Measurements from ENCODE around the gene TBC1D22A.

The TBC1D22A gene

GRCh38 chr22:47199979-47200272 lies 437.5 kb downstream of the TBC1D22A start:
- DNase-seq = peak in 1 of 2 donors; percentile 9

DNA sequence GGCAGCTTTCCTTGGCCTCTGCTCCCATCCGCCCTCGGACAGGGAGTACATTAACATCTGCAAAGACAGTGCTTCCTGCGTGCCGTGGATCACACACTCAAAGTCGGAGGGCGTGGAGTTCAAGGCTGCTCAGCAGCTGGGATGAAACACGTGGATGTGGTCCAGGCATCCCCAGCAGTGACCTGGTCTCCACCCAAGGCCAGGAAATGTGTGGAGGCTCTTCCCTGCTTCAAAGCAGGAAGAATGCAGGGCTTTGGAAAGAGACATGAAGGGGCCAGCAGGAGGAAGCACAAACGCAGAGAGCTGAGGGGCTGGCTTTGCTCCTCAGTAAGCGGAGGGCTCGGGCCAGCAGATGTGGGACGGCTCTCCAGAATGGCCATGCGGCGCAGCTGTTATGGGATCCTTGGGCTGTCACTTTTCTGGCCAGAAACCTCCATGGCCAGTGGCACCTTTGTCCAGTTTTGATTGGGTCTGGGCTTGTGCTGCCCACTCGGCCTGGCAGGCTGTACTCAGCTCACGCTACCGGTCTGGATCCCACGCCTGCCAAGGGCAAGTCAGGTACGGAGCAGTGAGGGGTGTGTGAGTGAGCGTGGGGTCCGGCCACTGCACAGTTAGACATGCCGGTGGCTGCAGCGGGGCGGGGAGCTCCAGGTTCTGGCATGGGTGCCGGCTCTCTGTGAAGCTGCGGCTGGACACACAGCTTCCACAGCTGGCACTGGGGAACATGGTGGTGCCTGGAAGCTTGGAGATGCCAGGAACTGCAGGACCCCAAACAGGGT lies 438.0 kb downstream of the TBC1D22A start:
- peak in 1 of 2 donors; percentile 8 for DNase-seq

GRCh38 chr22:47201186-47201995 lies 438.9 kb downstream of the TBC1D22A start:
- peak in 1 of 2 donors; percentile 6 for DNase-seq

DNA sequence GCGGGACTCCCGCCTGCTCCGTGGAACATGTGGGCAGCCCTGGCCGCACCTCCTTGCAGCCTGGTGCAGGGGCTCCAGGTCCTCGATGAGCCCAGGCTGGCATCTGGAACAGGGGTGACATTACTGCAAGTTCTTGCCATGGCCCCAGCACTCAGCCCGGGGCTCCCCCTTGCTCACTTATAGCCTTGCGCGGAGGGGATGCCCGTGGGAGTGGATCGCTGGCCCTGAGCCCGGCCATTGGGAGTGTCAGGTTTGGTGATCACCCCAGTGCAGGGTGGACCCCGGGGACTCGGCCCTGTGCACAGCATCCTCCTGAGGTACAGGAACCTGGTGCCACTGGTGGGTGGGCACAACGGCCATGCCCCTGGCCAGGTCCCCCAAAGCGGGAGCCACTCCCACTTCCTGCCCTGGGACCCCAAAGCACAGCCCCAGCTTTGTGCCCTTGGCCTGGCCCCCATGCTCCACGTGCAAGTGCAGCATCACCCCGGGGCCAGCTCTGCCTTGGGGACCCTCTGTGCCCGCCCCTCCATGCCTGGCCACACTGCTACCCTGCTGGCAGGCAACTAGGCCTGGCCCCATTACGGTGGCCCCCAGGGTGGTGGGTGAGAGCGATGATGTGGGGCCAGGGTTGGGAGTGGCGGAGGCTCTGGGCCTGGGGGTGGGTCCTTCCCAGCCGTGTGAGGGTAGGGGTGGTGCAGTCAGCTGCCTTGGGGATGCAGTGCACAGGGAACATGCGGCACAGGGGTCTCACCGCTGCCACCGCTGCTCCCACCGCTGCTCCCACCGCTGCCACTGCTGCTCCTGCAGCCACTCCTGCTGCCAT lies 439.8 kb downstream of the TBC1D22A start:
- peak in 1 of 2 donors; percentile 10 for DNase-seq

DNA sequence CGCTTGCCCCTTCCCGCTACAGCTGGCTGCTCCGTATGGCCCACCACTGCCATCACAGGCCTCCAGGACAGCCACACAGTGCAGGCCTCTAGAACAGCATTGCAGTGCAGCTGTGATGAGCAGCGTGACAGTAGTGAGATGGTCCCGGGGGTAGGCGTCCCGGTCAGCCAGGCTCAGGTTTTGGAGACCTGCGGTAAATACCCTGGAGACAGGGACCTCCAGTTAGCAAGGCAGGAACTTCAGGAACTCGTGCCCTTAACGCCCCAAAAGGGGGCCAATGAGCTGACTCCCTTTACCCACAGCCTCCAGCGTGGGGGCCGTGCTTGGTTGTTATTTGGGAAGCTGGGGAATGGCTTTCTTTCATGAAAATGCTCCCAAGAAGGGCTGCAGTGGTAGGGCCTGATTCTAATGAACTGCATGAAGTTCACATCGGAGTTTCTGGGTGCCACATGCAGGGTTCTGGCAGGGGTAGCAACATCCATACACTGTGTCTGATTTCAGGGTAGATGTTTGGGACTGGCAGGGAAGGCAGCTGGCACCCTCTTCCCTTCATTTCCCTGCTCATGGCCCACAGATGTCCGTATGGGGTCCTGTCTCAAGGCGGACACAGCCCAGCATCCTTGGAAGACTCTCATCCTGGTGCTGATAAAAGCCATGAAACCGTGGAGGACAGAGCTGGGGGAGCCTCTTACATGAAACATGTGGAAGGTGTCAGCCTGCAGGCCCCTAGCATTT lies 440.5 kb downstream of the TBC1D22A start:
- peak in 1 of 2 donors; percentile 6 for DNase-seq

- peak in 1 of 2 donors; percentile 10 for DNase-seq
Observed at GRCh38 chr22:47203554-47203991, 441.1 kb downstream of the TBC1D22A start.

DNA sequence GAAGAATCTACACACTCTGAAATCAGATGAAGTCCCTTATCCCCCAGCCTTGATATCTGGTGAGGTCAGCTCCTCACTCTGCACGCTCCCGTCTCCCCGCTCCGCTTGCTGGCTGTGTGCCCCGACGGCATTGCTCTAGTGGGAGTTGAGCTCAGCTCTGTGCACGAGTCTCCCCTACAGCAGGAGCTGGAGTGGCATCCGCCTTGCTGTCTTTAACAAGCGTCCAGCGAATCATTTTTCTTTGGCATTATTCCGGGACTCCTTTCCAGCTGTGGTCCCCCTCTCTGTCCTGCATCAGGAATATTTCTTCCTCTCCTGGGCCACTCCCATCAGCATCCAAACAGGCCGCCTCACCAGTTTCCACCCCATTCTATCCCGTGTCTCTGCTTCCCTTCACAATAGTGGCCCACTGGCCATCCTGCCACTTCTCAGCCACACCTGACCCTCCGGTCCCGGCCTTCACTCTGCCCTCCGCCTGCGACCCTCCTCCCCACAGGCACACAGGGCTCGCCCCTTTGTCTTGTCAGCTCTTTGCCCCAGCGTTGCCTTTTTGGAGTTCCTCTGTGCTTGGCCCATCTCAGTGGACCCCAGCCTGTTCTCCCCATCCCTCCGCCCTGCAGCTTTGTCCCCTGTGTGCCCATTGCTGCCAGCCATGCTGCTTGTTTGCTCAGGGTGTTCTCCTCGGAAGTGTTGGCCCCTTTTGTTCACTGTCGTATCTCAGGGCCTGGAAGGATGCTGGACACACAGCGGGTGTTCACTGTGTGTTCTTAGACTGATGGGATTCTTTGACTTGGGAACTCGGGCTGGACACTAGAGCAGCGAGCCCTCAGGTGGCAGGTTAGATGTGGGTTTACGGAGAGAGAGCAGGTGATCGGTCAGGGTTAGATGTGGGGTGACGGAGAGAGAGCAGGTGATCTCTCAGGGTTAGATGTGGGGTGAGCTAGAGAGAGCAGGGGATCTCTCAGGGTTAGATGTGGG lies 441.8 kb downstream of the TBC1D22A start:
- DNase-seq = no peak

GRCh38 chr22:47205081-47205491 lies 442.6 kb downstream of the TBC1D22A start:
- peak in 1 of 2 donors; percentile 9 for DNase-seq

GRCh38 chr22:47205554-47205953 lies 443.1 kb downstream of the TBC1D22A start:
- no peak for DNase-seq

DNA sequence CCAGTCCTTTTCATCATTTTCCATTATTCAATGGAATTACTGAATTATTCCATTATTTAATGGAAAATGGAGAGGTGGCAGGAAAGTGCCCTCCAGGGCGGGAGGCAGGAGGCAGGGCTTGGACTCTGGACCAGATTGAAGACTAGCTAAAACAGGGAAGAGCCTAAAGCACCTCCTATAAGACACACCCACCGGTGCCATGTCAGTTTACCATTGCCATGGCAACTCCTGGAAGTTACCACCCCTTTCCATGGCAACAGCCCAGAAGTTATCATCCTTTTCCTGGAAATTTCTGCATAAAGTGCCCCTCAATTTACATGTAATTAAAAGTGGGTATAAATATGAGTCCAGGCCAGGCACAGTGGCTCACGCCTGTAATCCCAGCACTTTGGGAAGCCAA lies 443.7 kb downstream of the TBC1D22A start:
- DNase-seq = no peak

DNA sequence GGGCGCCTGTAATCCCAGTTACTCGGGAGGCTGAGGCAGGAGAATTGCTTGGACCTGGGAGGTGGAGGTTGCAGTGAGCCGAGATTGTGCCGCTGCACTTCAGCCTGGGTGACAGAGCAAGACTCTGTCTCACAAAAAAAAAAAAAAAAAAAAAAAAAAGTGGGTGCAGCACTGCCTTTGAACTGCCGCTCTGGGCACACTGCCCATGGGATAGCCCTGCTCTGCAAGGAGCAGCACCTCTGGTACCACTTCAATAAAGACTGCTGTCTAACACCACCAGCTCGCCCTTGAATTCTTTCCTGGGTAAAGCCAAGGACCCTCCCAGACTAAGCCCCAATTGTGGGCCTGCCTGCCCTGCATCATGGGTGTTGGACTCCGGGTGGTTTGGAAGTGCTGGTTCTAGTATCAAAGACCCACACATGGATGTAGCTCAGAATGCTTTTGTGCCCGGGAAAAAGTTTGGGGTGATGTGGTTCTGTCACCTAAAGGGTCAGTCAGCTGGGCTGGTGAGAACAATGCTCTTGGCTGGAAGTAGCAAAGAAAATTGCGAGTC lies 444.3 kb downstream of the TBC1D22A start:
- no peak for DNase-seq

DNA sequence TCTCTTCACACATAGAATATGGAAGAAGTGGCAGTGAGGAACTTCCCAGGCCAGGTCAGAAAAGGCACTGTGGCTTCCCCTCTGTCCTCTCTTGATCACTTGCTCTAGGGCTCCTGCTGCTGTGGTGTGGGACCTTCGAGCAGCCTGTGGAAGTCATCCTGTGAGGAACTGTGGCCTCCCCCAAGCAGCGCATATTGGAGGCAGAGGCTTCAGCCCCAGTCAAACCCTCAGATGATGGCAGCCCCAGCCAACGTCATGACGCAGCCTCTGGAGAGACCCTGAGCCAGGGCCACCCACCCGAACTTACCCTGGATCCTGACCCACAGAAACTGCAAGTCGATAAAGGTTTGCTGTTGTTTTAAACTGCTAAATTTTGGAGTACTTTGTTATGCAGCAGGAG lies 444.9 kb downstream of the TBC1D22A start:
- DNase-seq = no peak

DNA sequence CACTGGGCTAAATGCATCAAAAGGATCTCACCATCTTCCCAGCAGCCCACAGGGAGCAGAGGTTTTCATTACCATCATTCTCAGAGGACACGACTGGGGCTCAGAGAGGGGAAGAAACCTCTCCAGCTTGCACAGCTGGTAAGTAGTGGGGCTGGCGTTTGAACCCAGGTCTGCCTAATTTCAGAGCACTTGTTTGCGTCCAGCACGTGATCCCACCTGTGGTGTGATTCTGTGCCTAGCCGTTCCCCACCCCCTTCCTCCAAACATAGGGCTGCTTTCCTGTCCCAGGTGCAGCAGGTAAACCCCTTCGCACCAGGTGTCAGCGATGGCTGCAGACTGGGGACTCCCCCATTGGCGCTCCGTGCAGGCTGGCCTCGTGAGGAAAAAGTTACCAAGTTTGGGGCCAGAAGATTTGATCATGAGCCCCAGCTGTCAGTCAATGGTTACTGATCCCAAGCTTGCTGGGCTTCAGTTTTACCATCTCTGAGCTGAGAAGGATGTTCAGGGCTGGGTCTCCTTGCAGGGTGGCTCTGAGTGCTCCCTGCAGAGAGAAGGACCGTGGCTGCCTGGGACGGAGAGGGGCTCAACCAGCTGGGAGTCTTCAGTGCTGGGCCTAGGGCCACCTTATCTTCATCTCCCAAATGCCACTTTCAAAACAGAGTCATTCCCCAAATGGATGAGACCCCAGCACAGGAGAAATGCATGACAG lies 445.6 kb downstream of the TBC1D22A start:
- DNase-seq = peak in 1 of 2 donors; percentile 9

- no peak for DNase-seq
Observed at GRCh38 chr22:47208630-47209029, 446.2 kb downstream of the TBC1D22A start.

- no peak for DNase-seq
Observed at GRCh38 chr22:47209040-47209514, 446.6 kb downstream of the TBC1D22A start.

DNA sequence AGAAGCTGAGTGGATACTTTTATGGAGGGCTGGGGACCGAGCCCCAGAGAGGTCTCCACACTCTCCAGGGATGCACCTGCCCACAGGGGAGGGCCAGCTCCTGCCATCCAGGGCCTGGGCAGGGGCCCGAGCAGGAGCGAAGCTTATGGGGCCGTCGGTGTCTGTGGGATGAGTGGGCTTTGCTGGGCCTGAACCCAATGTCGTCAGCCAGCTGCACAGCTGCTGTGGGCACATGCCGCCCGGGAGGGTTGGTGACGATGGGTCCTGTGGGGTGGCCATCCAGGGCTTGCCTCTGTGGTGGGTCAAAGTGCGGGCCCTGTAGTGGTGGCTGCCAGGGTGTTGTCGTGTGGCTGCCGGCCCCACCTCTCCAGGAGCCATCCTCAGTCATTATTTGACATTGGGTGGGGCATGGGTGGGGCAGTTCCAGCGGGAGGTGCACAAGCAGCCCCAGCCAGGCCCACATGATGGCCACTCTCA lies 447.1 kb downstream of the TBC1D22A start:
- no peak for DNase-seq

DNA sequence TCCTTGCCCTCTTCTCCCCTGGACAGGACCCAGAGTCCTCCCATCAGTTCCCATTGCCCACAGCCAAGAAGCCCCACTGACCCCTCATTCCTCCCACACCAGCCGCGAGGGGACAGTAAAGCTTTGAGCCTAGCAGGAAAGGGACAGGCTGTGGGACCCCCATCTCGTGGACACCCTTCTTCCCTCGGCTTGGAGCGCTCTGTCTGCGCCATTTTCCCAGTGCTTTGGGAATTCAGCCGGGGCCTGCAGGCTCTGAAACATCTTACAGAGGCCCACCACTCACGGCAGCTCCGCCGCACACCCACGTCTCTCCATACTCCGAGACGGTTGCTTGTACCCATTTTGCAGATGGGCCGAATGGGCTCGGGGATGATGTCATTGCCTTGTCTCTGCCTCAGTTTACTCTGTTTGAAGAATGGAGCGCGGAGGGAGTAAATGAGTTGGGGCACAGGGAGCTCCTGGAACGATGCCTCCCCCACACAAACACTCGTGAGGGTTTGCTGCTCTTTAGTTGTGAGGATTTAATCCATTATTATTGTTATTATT lies 447.7 kb downstream of the TBC1D22A start:
- DNase-seq = no peak

GRCh38 chr22:47210686-47211085 lies 448.2 kb downstream of the TBC1D22A start:
- DNase-seq = peak in 1 of 2 donors; percentile 11

DNA sequence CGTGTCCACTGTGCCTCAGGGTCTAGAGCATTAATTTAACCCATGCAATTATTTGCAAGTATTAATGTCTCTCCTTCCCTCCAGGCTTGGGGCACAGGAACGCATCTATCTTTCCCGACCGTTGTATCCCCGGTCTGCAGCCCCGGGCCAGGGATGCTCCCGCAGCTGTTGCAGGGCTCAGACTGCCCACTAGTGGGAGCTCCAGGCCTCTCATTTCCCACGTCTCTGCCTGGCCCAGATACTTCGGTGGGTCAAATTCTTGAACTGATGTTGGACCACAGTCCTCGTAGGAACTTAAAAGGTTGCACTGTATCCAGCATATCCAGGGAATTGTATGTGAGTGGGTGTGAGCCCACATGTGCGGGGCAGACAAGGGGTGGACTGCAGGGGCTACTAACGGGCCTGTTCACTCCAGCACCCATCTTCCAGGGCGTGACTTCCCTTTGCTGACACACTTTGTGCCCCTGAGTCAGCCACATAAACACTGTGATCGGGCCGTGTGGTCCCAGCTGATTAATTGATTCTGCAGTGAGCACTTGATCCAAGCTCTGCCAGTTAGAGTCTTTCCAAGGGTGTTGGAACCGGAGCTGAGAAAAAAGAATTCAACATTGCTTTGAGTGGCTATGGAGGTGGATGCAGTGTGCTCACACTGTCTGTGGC lies 451.3 kb downstream of the TBC1D22A start:
- DNase-seq = peak; percentile 28 to 35

All from CD4-positive, alpha-beta T cell treated with Interleukin-4 for 1 hour (primary cell).